H54 (cell line): ENCODE results near the gene ERC1.

ENCODE experiments used
- DNase-seq: peaks from one replicate; pipeline ENCODE4 v3.0.0; 2011; ENCODE audit warnings: low spot score, mixed read lengths; ENCODE audit not compliant: insufficient read length
- FAIRE-seq: peaks from 3 replicates; lab custom pipeline; 2011; peaks lifted over from hg19 to GRCh38; lab: Jason Lieb, UNC
- POLR2A ChIP-seq: IDR thresholded peaks from 2 replicates; pipeline ENCODE4 v1.6.1; 2011; ENCODE audit warnings: low read depth, mild to moderate bottlenecking, low read length

ERC1 gene

GRCh38 chr12:1471224-1471623 lies 480.2 kb downstream of the ERC1 start:
- no peak for TF ChIP-seq POLR2A
- FAIRE-seq (no peak), DNase-seq (no peak)

DNA sequence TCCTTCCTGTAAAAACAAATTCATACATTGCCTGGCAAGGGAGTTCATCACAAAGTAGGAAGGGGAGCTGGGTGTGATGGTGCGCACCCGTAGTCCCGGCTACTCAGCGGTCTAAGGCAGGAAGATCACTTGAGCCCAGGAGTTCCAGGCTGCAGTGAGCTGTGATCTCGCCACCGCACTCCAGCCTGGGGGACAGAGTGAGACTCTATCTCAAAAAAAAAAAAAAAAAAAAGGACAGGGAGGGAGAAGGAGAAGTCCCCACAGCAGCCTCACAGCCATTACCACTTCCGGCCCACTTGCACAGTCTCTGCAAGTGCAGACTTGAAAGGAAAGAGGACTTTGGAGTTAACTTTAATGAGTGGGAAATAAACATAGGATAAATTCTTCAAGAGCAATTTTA lies 482.4 kb downstream of the ERC1 start:
- no peak for FAIRE-seq
- no peak for DNase-seq
- TF ChIP-seq POLR2A, result no peak

DNA sequence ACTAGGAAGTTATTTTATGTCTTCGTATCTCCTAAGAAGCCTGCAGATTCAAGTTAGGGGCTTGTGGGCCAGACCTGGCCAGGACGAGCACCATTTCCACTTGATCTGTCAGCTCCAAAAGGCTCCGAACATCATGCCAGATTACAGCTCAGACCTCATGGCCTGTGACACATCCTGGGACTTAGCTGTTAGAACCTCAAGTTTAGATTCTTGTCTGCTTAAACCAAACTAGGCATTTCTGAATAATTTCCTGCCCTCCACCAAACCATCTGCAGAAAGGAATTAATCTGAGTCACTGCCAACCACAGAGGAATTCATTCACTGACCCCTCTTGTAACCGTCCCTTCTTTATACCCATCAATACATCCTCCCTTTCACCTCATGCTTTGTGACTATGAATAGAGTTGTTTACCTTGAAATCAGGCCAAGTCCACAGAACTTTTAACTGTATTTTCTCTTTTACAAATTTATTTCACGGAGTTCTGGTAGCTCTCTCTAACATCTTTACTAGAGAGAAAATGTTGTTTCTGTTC lies 483.1 kb downstream of the ERC1 start:
- FAIRE-seq (peak; percentile 85), DNase-seq (peak; percentile 49)
- no peak for TF ChIP-seq POLR2A

DNA sequence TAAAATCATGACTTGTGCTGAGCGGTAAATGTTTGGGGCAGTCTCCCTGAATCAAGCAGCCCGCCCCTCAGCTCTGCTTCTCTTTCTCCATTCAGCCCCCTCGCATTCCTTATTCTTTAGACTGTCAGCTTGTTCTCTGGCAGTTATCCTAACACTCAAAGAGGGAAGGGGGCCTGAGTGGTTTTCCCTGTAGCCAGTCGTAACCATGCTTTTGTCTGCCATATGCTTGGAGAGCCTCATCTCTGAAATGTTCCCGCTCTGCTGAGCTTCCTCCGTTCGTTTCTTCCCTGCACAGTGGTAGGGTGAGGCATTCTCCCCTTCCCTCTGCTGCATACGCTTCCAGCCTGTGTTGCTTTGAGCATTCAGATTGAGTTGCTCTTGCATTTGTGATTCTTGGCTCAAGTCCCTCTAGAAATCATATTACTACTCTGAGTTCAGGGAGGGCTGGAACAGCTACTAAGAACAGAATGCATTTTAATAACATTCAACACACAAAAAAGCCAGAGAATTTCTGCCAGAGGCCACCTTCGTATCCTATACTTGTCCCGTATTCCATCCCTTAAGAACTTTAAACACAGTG lies 483.6 kb downstream of the ERC1 start:
- TF ChIP-seq POLR2A, result no peak
- DNase-seq (peak; percentile 26), FAIRE-seq (peak; percentile 84)

DNA sequence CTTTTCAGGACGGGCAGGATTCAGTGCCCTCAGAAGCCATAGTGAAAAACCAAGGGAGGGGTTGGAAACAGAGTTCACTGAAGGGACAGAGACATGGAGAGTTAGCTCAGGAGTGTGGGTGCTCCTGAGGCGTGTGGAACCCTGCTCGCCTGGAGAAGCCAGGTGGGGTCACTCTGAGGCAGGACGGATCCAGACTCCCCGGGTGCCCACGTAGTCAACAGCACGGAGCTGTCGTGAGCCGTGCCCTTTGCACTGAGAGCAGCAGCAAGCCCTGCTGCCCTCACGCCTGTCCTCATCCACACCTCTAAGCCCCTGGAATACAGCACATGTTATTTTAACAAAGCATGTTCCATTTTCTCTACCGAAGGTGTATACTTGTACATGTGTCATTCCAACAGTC lies 488.6 kb downstream of the ERC1 start:
- no peak for TF ChIP-seq POLR2A
- no peak for FAIRE-seq
- no peak for DNase-seq

- no peak for TF ChIP-seq POLR2A
- no peak for FAIRE-seq
- DNase-seq, result no peak
These were observed 490.3 kb downstream of the ERC1 start for GRCh38 chr12:1481326-1481725.

DNA sequence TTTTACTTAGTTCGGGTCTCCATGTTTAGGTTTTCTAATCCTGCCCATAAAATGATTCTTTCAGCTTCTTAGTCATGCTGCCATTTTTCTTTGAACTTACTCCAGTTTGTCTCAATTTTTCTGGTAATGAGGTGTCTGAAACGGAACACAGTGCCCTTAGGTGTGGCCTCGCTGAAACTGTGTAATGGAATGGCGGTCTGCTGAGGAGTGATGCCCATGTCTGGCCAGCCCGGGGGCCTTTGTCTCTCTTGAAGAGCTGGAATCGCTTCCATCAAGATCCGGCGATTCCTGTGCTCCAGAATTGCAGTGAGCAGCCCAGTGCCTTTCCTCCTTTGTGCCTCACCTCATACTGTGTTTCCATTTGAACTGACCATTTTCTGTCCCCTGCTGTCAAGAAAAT lies 490.9 kb downstream of the ERC1 start:
- DNase-seq (no peak), FAIRE-seq (no peak)
- TF ChIP-seq POLR2A, result no peak

DNA sequence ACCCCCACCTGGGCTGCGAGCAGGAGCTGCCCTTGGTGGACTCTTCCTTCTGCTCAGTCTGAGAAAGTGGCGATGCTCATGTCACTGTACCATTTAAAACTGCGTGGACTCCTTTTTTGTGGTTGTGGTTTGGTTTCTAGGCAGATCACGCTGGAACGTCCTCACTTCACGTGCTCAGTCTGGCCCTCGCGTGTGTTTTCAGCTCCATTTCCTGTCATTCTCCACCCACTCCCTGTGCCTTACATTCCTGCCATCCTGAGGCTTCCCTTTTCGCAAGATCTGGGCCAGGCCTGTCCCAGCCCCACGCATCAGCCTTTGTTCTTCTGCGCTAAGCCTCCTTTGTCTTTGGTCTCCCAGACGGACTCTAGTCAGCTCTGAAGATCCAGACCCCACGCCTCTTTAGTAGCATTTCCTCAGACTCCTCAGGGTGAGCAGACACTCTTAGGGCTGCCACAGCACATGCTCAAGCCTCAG lies 497.9 kb downstream of the ERC1 start:
- FAIRE-seq (no peak), DNase-seq (no peak)

DNA sequence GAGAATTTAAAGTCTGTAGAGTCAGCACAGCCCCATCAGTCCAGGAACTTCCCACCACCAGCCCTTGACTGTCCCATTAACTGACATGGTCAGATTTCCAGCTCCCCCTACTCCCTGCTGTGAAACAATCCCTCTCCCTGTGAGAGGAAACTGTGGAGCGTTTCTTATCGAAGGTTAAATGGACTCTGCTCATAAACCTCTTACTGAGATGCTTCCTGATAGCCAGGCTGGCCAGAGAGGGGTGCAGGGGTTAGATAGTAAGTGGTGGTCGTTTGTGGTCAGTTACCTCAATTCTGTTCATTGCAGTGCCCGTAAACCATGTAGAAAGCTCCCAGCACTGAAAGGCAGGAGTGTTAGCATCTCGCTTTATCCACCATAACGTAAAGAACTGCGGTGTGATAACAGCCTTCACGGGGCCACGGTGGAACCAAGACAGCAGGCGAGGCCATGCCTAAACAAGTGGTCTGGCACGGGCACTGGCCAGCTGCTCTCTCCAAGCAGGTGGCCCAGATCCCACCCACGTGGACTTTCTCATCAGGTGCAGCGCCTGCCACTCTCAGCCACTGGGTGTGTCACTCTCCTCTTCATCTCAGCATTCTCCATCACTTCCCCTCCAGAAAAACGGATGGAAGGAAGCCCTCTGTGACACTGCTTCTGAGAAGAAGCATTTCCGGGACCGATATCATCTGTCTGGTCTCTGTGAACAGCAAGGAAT lies 501.1 kb downstream of the ERC1 start:
- no peak for TF ChIP-seq POLR2A
- FAIRE-seq (no peak), DNase-seq (no peak)

More for the DNA sequence above, 497.9 kb downstream of the ERC1 start:
- no peak for TF ChIP-seq POLR2A

DNA sequence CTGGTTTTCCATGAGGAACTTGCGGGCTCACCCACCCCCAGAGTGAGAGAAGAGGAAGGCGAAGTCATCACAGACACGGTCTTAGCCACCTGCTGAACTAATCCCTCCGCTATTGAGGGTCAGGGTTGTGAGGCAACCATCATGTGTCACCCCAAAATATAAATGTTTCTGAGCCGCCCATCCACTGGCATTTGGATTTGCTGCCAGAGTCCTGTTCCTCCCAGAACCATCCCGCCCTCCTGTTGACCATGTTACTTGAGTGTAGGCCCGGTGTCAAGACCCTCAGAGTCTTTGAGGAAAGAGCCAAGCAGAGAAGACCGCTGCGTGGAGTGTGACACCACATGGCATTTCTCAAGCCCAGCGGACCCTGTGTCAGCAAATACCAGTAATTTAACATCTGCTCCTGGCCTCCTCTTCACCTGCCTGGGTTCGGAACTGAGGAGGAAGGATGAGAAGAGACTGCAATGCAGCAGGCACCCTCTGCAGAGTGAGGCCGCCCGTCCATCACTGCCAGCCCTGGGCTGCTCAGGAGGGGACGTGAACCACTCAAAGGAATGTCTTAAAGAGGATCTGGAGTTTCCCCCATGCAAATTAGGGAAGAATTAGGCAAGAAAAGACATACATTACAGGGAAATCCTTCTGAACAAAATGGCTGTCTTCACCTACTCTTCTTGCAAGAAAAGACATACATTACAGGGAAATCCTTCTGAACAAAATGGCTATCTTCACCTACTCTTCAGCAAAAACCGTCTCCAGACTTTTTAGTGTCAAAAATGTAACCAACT lies 502.9 kb downstream of the ERC1 start:
- no peak for DNase-seq
- no peak for FAIRE-seq
- TF ChIP-seq POLR2A, result no peak

DNA sequence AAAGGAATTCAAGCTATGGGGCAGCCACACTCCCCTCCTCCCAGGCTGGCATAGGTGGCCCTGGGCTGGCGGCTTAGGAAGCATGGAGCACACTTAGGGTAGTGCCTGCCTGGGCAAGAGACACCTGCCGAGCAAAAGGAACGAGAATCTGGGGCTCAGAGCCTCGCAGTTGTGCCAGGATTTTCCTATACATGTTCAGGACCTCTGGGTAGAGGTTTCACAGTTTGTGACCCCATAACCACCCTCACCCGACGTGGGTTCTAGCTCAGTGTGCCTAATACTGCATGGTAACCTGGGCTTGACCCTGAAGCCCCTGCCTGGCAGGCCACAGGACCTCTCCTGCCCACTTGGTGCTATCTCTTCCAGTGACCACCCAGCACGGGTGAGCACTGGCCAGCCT lies 503.8 kb downstream of the ERC1 start:
- no peak for FAIRE-seq
- no peak for DNase-seq
- no peak for TF ChIP-seq POLR2A

DNA sequence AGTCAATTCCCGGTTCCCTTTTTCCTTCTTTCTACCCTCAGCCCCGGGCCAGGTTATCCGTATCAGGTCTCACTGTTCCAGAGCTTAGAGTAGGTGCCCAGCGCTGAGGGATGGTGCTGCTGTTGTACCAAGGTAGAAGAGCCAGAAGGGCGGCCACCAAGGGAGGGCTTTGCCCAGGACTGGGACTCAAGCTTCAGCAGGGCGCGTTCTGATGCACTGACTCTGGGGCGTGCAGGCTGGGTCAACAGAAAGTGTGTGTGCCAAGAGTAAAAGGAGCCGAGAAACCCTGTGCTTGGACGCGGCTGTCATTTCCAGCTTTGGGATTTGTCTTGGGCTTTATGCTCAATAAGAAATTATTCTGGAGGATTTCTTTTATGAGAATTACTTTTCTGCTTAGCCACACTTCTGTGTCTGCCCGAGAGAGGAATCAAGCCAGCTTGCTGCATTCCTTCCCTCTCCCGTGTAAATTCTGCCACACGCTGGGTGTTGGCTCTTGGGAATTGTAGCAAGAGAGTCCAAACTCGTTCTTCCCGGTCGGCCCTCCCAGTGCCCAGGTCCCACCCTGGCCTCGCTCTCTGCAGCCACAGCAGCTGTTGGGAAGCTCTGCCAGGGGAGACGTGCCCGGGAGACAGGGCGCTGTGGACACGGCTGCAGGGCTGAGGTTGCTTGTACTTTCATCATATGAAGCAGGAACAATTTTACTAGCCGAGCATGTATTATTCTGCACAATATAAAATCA lies 505.3 kb downstream of the ERC1 start:
- DNase-seq, result no peak
- no peak for FAIRE-seq
- no peak for TF ChIP-seq POLR2A

DNA sequence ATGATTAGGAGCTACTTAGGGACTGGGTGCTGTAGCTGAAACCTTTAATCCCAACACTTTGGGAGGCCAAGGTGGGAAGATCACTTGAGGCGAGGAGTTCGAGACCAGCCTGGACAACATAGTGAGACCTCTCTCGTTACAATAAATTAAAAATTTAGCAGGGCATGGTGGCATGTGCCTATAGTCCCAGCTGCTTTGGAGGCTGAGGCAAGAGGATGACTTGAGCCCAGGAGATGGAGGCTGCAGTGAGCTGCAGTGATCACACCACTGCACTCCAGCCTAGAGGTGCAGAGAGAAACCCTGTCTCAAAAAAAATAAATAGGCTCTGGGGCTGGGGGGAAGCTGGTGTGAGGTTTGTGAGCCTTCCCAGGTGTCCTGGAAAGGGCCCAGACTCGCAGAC lies 506.1 kb downstream of the ERC1 start:
- DNase-seq (no peak), FAIRE-seq (no peak)
- TF ChIP-seq POLR2A, result no peak
